GM12875 (cell line): ENCODE data around the gene FGGY.

Experiments
- H3K4me3 ChIP-seq: one replicate; pipeline ENCODE4 v1.5.1; 2011; ENCODE audit warnings: low read depth, low read length, control low read depth
- TF ChIP-seq, protein P1 (sequence below): IDR thresholded peaks from 2 replicates; pipeline ENCODE4 v1.5.1; 2011; ENCODE audit warnings: low read depth, mild to moderate bottlenecking, control low read depth, inconsistent platforms, low read length, moderate library complexity, borderline replicate concordance; ENCODE audit not compliant: insufficient read depth

FGGY gene

DNA sequence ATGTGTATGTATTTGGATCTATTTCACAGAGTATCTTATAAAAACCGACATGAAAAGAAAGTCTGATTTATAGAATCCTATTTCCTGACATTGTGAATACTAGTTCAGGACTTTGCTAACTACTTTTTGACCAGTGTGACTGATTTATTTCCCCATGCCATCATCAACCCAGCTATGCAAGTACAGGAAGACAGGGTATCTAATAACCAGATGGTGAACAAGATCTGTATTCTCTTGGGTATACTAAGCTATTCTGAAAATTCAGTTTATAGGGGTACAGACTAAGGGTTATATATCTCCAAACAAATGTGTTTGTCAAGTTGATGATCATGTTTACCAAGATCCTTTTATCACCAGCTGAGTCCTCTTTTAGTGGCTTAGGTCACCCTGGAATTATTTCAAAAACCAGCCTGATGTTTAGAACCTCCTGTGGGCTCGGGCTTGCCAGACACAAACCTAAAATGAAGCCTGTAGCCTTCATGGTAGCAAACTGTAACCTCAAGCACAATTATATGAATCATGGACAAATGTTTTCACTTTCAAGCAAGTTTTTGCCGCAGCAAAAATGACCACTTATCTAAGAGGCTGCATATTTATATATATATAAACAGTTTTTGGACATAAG lies 185.1 kb downstream of the FGGY start:
- no peak overlapping the region for H3K4me3 ChIP-seq
- TF ChIP-seq, protein P1, sequence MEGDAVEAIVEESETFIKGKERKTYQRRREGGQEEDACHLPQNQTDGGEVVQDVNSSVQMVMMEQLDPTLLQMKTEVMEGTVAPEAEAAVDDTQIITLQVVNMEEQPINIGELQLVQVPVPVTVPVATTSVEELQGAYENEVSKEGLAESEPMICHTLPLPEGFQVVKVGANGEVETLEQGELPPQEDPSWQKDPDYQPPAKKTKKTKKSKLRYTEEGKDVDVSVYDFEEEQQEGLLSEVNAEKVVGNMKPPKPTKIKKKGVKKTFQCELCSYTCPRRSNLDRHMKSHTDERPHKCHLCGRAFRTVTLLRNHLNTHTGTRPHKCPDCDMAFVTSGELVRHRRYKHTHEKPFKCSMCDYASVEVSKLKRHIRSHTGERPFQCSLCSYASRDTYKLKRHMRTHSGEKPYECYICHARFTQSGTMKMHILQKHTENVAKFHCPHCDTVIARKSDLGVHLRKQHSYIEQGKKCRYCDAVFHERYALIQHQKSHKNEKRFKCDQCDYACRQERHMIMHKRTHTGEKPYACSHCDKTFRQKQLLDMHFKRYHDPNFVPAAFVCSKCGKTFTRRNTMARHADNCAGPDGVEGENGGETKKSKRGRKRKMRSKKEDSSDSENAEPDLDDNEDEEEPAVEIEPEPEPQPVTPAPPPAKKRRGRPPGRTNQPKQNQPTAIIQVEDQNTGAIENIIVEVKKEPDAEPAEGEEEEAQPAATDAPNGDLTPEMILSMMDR = no peak

DNA sequence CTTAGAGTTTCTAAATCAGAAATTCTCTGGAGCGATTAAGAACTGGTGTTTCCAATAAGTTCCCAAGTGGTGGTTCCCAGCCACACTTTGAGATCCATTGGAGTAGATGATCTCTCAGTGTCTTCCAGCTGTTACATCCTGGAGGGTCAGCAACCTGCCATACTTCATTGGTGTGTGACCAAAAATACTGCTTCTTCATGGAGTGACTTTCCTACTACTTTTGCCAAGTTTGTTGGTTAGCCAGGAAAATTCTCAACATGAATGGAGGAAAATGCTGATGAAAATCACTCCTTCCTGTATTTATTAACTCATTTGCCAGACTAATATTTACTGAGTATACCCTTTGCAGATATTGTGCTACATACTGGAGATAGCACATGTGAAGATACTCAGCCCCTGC lies 186.1 kb downstream of the FGGY start:
- TF ChIP-seq, protein P1 = no peak
- H3K4me3 ChIP-seq = no peak overlapping the region

DNA sequence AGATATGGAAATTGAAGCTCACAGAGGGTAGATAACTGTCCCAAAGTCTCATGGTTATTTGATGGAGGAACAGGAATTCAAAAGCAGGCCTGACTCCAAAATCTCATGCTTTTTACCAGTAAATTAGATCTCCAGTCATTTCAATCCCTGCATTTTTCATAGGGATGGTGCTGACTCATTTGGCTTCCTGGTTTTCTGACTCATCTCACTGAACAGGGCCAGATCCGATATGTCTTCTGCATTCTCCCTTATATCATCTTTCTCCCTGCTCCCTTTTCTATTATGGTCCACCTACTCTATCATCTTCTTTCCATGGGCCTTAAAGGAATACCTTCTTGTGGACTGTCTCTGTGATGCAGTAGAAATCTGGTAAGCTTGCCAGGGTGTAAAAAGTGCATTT lies 187.2 kb downstream of the FGGY start:
- TF ChIP-seq, protein P1 = no peak
- no peak overlapping the region for H3K4me3 ChIP-seq

DNA sequence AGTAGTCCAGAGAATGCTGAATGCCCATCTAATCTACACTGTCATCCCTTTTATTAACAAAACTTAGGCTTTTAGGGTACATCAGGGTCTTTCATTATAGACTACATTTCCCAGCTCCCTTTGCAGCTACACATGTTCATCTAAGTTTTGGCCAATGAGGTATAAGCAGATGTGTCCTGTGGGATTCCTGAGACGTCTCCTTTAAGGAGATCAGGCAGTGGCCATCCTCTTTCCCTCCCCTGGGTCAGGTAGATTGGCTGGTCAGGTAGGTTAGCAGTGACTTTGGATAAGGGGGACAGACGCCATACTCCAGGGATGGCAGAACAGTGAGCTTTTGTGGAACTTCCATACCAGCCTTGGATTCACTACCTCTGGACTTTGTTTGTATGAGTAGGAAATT lies 188.3 kb downstream of the FGGY start:
- TF ChIP-seq, protein P1 = no peak
- no peak overlapping the region for H3K4me3 ChIP-seq

DNA sequence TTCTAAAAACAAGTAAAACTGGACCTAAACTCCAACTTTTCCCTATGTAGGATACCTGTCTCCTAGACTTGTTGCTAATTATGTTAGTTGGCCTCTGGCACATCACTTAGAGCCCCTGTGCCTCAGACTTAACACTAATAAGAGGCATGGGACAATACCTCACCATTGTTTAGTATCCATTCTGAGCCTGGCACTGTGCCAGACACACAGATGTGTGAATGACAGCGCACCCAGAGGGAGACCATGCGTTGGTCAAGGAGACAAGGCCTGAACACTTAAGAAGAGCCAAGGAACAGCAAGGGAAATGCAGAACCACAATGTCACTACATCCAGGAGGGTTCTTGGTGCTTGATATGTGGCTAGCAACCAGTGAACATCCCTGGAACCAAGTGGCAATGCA lies 189.1 kb downstream of the FGGY start:
- TF ChIP-seq, protein P1 = no peak
- no peak overlapping the region for H3K4me3 ChIP-seq

DNA sequence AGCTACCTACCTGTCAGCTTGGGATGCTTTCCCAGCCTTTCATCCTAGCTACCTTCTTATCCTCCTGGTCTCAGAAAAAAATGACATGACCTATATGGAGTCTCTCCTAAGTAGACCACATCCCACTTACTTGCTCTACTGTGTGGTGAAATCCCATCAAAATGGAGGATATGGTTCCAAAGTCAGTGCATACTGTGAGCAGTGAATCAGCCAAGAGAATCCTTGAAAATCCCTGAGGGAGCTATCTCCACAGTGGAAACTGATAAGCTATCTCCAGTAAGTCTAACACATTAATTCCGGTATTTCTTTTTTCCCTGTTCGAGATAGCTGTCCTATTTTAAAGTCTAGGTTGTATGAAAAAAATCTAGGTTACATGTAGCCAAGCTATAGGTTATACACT lies 189.7 kb downstream of the FGGY start:
- TF ChIP-seq, protein P1 = no peak
- no peak overlapping the region for H3K4me3 ChIP-seq

DNA sequence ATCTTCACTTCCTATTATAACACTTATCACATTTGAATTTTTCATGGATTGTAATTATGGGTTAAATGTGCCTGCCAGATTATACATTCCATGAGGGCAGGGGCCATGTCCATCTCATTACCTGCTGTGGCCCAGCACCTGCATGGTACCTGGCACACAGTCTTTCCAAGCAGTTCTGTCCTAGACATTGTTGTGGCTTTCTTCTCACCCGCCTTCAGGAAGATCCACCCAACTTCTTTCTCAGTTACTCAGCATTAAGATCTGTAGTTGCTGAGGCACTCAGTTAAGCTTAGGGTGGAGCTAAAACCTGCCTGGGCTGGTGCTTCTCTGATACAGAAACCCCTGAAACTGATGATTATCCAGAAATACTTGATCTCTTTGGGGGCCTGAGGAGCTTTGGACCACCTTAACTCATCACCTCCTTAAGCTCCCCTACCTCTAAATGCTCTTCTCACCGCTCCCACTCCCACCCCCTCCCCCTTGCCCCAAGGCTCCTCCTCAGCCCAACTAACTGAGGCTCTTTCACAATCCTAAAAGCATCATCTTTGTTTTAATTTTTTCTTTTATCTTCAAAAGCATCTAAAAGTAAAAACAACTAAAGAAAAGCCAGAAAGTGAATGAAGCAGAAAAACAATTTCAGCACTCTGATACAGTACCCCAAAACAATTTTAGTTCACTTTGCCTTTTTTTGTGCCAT lies 190.6 kb downstream of the FGGY start:
- TF ChIP-seq, protein P1 = no peak
- H3K4me3 ChIP-seq = no peak overlapping the region
